MCF 10A (cell line): ENCODE measurements around the gene ANXA2. TPM values are rescaled to one million over a fixed set of nuclear protein-coding genes. Genes with fewer than 3 reads are reported as not detected.
A peak's percentile ranks its signal among the peaks of the same experiment; 100 is the strongest.

Experiments used
- BruUV-seq: library from RNA; stranded (reverse); fragments of 400-500 nt; replicated peaks from 2 replicates; lab custom pipeline; 2021; lab: Mats Ljungman, UMichigan
- CTCF ChIA-PET: fragments of 300-600 bp; sonication (Branson Sonifier 250); formaldehyde crosslinking; extraction: SDS; loops from one replicate; lab custom pipeline; 2021; ENCODE audit warnings: antibody characterized with exemption, inconsistent platforms; lab: Yijun Ruan, JAX
- POLR2A ChIA-PET: fragments of 300-600, 350-650 bp; sonication (Branson Sonifier 250); formaldehyde crosslinking; extraction: SDS; loops from one replicate; lab custom pipeline; 2020; ENCODE audit warnings: antibody characterized with exemption, inconsistent platforms; lab: Yijun Ruan, JAX
- DNase-seq: peaks from one replicate; pipeline ENCODE4 v3.0.0-alpha.2; 2018; ENCODE audit not compliant: unreplicated experiment
- H3K27ac Mint-ChIP-seq: one replicate; pipeline ENCODE4 v1.8.0; 2022; ENCODE audit warnings: mild to moderate bottlenecking, low read depth, mixed read lengths; ENCODE audit not compliant: unreplicated experiment
- H3K27me3 Mint-ChIP-seq: one replicate; pipeline ENCODE4 v1.8.0; 2022; ENCODE audit warnings: mixed read lengths; ENCODE audit not compliant: insufficient read depth, unreplicated experiment
- H3K36me3 Mint-ChIP-seq: one replicate; pipeline ENCODE4 v1.8.0; 2022; ENCODE audit warnings: mild to moderate bottlenecking, moderate library complexity, mixed read lengths; ENCODE audit not compliant: insufficient read depth, unreplicated experiment
- H3K4me1 Mint-ChIP-seq: one replicate; pipeline ENCODE4 v1.8.0; 2022; ENCODE audit warnings: mixed read lengths; ENCODE audit not compliant: insufficient read depth, unreplicated experiment
- H3K4me3 Mint-ChIP-seq: one replicate; pipeline ENCODE4 v1.8.0; 2022; ENCODE audit warnings: mild to moderate bottlenecking, moderate library complexity, mixed read lengths; ENCODE audit not compliant: unreplicated experiment
- H3K9me3 Mint-ChIP-seq: one replicate; pipeline ENCODE4 v1.8.0; 2022; ENCODE audit warnings: mixed read lengths; ENCODE audit not compliant: unreplicated experiment
- intact Hi-C: fragments of 100-400 bp; cut with micrococcal nuclease; formaldehyde crosslinking; loops from 2 replicates; pipeline ENCODE4 v1.14.1; 2022
- total RNA-seq: library from RNA; stranded (reverse); gene quantifications from 2 replicates; pipeline ENCODE4 v1.2.3, GENCODE V29; 2022
- TF ChIP-seq, protein P1 (sequence below): fragments of 200-600 bp; IDR thresholded peaks from one replicate; pipeline ENCODE4 v1.8.0; 2022; ENCODE audit warnings: antibody characterized with exemption, mild to moderate bottlenecking; ENCODE audit not compliant: unreplicated experiment

ANXA2 gene
- total RNA-seq, 1 experiment from 2014 or later, result 3,451 TPM

DNA sequence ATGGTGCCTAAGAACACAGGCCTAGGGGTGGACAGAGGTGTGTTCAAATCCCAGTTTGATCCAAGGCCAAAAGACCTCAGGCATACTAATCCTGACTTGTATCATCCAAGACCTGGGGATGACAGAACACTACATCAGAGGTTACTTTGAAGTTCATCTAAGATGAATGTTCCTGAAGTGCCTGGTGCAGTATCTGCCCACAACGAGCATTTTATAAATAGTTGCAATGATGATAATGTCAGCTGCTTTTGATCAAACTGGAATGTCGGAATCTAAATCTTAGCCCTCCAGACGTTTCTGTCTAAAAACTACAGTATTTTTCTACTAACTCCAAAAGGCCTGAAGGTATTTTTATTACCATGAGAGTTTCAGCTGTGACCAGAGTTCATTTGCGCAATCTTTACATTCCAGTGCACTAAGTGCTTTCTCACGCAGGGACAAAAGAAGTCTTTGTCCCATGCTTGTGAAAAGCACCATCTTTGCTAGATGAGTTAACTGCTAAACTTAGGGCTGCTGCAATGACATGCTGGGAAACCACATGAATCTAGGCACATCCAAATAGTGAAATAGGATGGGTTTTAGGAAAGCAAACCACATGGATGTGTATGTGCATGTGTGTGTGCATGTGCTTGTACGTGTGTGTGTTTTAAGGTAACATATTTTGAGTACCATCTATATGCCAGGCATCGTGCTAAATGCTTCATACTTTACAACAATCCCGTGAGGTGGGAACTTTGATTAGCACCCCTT, 18.1 kb downstream of the ANXA2 start:
- peak overlapping the region; percentile 31 for H3K4me3 Mint-ChIP-seq
- no TSS peak for BruUV-seq
- TF ChIP-seq, protein P1, sequence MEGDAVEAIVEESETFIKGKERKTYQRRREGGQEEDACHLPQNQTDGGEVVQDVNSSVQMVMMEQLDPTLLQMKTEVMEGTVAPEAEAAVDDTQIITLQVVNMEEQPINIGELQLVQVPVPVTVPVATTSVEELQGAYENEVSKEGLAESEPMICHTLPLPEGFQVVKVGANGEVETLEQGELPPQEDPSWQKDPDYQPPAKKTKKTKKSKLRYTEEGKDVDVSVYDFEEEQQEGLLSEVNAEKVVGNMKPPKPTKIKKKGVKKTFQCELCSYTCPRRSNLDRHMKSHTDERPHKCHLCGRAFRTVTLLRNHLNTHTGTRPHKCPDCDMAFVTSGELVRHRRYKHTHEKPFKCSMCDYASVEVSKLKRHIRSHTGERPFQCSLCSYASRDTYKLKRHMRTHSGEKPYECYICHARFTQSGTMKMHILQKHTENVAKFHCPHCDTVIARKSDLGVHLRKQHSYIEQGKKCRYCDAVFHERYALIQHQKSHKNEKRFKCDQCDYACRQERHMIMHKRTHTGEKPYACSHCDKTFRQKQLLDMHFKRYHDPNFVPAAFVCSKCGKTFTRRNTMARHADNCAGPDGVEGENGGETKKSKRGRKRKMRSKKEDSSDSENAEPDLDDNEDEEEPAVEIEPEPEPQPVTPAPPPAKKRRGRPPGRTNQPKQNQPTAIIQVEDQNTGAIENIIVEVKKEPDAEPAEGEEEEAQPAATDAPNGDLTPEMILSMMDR, result no peak
- peaks cover 62% of the 10 kb centered on the region for H3K4me1 Mint-ChIP-seq
- peaks cover 100% of the 10 kb centered on the region for H3K36me3 Mint-ChIP-seq
- H3K9me3 Mint-ChIP-seq, result no peaks in the 10 kb centered on the region
- ChIA-PET POLR2A (interaction anchor here (0.6 to 10.3 kb wide), 9 partner anchors 9 to 1685 kb away, joined by 3 to 189 read pairs (median 5); partner anchors contain the start of gene ANXA2), CTCF (interaction anchor here (1.1 kb wide), 1 partner anchor 20 kb away, joined by 3 read pairs; no protein-coding TSS in a partner anchor)
- intact Hi-C loops, result no loop called here
- H3K27me3 Mint-ChIP-seq, result no peaks in the 10 kb centered on the region
- peak; percentile 93 for DNase-seq
- peak overlapping the region; percentile 57 for H3K27ac Mint-ChIP-seq

DNA sequence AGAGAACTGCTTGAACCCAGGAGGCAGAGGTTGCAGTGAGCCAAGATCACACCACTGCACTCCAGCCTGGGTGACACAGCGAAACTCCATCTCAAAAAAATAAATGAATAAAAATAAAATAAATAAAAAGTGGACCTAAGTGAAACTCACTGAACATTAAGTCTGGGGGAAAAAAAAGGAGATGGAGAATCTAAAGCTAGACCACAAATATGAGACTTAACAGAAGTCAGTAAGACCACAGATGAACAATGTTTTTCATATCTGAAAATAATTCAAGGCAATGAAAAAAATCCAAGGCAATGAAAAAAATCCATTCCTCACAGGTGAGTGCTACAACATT, 18.6 kb downstream of the ANXA2 start:
- no TSS peak for BruUV-seq
- TF ChIP-seq, protein P1, result no peak
- intact Hi-C loops, result no loop called here
- Mint-ChIP-seq H3K27me3 (no peaks in the 10 kb centered on the region), H3K36me3 (peaks cover 100% of the 10 kb centered on the region), H3K4me3 (peak overlapping the region; percentile 31), H3K9me3 (no peaks in the 10 kb centered on the region), H3K4me1 (peaks cover 65% of the 10 kb centered on the region), H3K27ac (peak overlapping the region; percentile 57)
- ChIA-PET CTCF (interaction anchor here (1.1 to 1.2 kb wide), 2 partner anchors 15 to 20 kb away, joined by 3 read pairs; no protein-coding TSS in a partner anchor), POLR2A (interaction anchor here (0.6 to 10.3 kb wide), 10 partner anchors 8 to 1685 kb away, joined by 3 to 189 read pairs (median 4); partner anchors contain the start of gene ANXA2)
- no peak for DNase-seq

DNA sequence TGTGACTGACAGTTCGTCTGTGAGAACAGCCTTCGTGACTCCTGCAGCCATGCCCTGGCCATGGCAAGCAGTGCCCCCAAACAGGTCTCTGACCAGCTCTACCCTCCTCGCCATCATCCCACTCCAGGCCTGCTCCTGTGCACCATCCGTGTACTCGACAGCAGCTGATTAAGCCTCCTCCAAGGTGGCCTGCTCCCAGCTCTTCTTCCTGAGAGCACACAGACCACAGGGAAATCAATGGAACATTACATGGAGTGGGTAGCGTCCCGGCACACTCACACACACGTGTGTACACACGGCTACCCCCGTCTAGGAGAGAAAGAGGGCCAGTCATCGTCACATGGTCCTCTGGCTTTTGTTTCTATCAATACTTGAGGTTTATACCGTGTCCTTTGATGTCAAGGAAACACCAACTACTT, 21.1 kb downstream of the ANXA2 start:
- BruUV-seq, result no TSS peak
- Mint-ChIP-seq H3K9me3 (no peaks in the 10 kb centered on the region), H3K4me1 (peaks cover 62% of the 10 kb centered on the region), H3K36me3 (peaks cover 92% of the 10 kb centered on the region), H3K27me3 (no peaks in the 10 kb centered on the region), H3K27ac (peak overlapping the region; percentile 82), H3K4me3 (peak overlapping the region; percentile 19)
- TF ChIP-seq, protein P1, result no peak
- ChIA-PET POLR2A (interaction anchor here (0.6 to 10.1 kb wide), 7 partner anchors 9 to 68 kb away, joined by 5 to 461 read pairs (median 90); partner anchors contain the start of gene ANXA2), CTCF (interaction anchor here (0.6 to 4.8 kb wide), 6 partner anchors 16 to 69 kb away, joined by 3 to 38 read pairs (median 4); no protein-coding TSS in a partner anchor)
- DNase-seq, result no peak
- intact Hi-C loops, result no loop called here

DNA sequence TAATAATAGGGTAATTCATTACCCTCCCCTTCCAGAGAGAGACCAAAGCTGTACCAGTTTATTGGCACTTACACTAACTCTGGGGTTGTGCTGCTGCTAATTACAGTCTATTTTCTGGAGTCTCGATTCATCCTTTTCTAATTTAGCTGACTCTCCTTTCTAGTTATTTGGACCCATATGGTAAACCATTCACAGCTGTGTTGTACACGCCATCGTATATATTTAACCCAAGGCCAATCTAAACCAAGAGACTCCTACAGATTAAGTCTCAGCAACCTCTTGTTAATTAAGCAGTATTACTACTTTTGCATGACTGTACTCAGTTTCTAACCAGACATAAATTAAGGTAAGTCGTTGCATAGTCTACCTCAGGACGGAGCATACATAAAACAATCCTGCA, 22.5 kb downstream of the ANXA2 start:
- Mint-ChIP-seq H3K27me3 (no peaks in the 10 kb centered on the region), H3K4me3 (no peak overlapping the region), H3K9me3 (no peaks in the 10 kb centered on the region), H3K4me1 (peaks cover 67% of the 10 kb centered on the region), H3K27ac (peak overlapping the region; percentile 82), H3K36me3 (peaks cover 88% of the 10 kb centered on the region)
- ChIA-PET POLR2A (interaction anchor here (0.7 to 10.1 kb wide), 14 partner anchors 10 to 686 kb away, joined by 3 to 461 read pairs (median 10); partner anchors contain the start of genes ANXA2 and BNIP2), CTCF (interaction anchor here (1.1 to 4.8 kb wide), 5 partner anchors 14 to 69 kb away, joined by 3 to 38 read pairs (median 6); no protein-coding TSS in a partner anchor)
- no TSS peak for BruUV-seq
- intact Hi-C loops, result no loop called here
- TF ChIP-seq, protein P1, result no peak
- DNase-seq, result no peak
